SHP77 (cell line): Measurements from ENCODE around the gene CYFIP2.

Source experiments
- DNase-seq, 2 experiments: peaks; one replicate each; lab custom pipeline; 2025; lab: John Stamatoyannopoulos, UW

CYFIP2 gene

GRCh38 chr5:157358871-157359270 lies 92.9 kb downstream of the CYFIP2 start:
- no peak for DNase-seq

- DNase-seq: no peak
These were observed 93.6 kb downstream of the CYFIP2 start for GRCh38 chr5:157359356-157360055.

DNA sequence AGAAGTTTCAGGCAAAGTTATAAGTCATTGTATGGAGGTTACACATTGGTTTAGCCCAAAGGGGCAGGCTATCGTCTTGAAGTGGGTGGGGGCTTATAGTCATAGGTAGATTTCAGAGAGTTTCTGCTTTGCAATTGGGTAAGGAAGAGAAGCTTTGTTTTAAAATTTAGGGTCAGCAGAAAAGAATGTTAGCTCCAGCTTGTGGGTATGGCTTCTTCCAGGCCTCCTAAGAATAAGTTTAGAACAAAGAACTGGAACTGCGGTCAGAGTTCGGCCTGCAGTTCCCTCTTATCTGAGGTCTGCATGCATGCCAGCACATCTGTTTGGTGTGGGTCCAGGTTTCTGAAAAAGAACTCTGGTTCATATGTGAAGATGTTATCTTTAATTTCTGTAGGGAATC lies 96.1 kb downstream of the CYFIP2 start:
- no peak for DNase-seq

DNA sequence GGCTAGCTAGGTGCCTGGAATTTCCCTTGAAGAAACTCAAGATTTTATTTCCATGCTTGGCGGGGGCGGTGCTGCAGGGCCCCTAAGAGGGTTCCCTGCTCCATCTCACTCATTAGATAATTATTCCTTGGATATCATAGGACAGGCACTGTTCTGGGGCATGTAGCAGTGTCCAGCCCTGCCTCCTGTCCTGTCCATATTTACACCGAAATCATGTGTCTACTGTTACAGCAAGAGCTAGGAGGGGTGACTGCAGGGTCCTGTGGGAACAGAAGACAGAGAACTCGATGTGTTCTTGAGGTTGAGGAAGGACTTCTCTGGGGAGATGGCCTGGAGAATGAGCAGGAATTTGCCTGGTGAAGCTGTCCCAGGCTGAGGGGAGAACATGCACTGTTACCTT lies 96.6 kb downstream of the CYFIP2 start:
- DNase-seq: no peak

DNA sequence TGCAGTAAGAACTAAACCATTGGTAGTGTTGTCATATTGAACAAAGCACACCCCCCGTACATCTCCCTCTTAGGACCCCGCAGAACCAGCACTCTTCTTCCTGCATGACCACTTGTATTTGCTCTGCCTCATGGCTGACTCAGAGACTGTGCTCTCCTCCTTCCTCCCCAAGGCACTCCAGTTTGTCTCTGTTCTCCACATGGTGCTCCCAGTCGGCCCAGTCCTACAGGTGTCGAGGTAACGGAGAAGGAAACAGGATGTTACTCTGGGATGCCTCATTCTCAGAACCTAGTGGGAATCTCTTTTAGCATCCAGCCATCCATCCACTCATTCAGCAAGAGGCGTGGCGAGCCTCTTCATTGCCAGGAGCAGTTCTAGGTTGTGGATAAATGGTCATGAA lies 97.1 kb downstream of the CYFIP2 start:
- DNase-seq: no peak

DNA sequence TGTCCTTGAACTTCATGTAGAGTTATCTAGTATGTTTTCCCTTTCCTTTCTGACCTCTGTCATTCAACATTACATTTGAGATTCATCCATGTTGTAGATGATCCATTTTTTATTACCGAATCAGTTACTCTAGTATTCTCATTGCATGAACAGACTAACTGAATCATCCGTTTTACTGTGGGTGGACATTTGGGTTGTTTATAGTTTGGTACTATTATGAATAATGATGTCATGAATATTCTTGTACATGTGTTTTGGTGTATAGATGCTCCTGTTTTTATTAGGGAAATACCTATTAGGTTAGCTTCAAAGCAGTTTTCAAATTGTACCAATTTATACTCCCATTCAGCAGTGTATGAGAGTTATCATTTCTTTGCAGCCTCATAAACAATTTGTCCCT lies 99.8 kb downstream of the CYFIP2 start:
- DNase-seq: no peak

DNA sequence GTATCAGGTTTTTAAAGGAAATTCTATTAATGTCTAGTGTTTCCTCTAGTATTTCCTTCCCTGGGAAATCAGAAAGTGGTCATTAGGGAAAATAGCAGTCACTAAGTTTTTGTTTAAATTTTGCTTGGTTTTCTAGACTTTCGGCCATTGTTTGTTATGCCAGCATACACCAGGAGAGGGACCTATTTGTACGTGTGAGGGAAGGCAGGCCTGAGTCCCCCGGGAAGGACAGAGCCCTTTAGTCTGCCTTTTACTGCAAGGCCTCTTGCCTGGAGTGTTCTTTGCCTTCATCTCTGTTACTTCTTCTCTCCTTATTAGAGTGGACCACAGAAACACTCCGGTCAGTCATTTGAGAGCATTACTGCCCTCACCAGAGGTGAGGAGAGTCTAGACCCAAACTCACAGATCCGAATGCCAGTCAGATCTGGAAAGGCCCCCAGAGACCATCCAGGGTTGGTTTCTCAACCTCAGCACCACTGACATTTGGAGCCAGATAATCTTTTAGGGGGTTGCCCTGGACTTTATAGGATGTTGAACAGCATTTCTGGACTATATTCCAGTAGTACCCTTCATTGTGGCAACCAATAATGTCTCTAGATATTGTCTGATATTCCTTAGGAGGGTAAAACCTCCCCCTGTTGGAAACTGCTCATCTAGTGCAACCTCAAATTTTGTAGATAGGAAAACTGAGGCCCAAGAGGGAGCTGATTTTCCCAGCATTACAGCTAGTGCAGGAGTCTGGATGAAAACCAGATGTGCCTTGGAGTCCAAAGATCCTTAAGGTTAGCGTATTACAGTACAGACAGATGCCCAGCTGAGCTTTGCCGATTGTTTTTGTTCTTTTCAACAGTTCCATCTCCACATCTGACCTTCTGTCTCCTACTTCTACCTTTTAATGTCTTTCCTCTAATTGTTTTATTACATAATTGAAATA lies 101.1 kb downstream of the CYFIP2 start:
- DNase-seq: no peak

- no peak for DNase-seq
These were observed 103.6 kb downstream of the CYFIP2 start for GRCh38 chr5:157369507-157369906.

DNA sequence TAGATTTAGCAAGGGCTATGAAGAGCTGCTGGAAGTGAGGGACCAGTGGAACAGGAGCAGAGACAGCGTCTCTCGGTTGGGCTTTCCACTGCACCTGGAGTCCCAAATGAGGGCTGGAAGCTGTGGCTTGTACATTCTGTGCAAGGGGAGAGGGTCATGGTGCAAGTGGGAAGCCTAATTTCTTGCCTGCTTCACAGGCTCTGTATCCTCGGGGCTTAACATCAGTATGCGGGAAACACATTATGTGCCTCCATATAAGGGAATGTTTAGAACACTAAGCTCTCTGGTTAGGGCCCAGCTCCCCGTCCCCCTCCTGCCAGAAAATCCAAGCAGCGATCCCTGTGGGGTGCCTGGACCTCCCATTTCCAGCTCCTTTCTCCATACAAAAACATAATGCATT lies 105.0 kb downstream of the CYFIP2 start:
- DNase-seq: no peak

DNA sequence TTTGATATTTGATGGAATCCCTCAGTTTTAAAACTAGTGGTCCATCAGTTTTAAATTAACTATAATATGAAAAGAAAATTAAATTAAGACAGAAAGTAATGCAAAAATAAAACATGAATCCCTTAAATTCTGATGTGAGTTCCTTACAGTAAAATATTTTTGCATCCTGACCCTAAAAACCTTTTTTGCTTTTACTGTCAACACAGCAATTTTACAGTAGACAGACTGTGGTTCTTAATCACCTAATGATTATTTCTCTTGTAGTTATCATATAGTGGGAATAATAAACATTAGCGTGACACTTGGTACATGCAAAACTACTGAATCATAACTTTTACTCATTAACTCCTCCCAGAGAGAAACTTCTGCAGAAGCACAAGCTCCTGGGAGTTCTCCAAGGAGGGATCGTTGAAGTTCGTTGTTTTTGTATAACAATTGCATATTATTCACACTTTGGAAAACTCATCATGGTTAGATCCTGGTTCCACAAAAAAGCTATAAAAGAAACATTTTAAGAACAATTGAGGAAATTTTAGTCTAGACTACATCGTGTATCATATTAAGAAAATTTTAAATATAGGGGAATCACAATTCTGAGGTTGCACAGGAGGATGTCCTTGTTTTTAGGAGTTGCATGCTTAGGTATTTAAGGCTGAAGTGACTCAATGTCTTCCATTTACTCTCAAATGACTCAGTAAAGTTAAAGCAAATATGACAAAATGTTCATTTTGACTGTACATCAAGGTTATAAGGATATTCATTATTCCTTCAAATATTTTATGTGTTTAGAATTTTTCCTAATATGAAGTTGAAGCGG lies 105.9 kb downstream of the CYFIP2 start:
- DNase-seq: no peak

DNA sequence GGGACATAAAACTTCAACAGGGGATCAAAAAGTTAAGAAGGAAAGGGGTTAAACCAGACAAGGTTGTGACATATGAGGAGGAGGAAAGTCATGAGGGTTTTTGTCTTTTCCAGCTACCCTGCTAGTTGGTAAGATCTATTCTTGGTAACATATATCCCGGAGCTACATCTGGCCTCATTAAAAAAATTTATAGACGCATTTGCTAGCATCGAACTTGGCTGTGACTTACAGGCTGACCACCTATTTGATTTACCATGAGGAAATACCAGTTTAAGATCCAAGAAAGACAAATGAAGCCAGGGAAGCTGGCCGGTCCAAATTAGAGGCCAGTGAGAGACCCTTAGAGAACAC lies 106.5 kb downstream of the CYFIP2 start:
- no peak for DNase-seq

GRCh38 chr5:157378509-157378908 lies 112.6 kb downstream of the CYFIP2 start:
- DNase-seq: no peak

DNA sequence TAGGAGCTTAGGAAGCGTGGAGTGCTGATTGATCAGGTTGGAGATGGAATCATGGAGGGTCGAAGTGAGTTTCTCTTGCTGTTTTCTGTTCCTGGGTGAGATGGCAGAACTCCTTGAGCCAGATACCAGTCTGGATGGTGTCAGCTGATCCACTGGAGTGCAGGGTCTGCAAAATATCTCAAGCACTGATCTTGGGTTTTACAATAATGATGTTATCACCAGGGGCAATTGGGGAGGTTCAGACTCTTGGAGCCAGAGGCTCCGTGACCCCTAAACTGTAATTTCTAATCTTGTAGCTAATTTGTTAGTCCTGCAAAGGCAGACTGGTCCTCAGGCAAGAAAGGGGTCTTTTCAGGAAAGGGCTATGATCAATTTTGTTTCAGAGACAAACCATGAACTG lies 114.1 kb downstream of the CYFIP2 start:
- DNase-seq: no peak

GRCh38 chr5:157381746-157382145 lies 115.8 kb downstream of the CYFIP2 start:
- no peak for DNase-seq

GRCh38 chr5:157382996-157383800 lies 117.3 kb downstream of the CYFIP2 start:
- DNase-seq: no peak

DNA sequence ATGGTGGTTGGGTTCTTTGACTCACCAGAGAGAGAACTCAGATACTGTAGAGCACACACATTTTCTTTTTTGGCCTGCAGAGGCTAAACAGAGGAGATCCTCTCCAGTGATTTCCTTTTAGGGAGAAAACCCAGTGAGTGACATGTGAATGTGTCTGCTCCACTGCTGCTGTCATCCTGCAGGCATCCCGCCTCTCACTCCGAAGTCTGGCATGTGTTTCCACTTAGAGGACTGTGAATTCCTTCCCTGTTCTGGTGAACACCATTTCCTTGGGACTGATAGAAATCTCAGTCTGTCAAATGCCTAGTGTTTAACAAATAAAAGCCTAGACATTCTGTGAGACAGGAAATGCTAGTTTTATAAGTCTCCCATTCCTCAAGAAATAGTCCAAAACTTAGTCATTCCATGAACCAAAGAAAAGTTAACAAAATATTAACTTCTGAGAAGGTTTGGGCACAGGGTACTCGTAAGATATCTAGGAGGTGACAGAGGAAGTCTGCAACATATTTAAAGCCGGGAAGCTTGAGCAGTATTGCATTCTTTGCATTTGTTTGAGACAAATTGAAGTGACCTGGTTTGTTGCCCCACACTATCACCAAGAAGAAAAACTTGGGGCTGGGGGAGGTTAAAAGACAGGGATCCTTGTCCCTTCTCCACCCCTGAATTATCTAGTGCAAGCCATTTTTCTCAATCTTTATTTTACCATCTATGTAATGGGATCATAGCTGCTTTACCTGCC lies 119.2 kb downstream of the CYFIP2 start:
- no peak for DNase-seq

GRCh38 chr5:157387041-157387563 lies 121.2 kb downstream of the CYFIP2 start:
- DNase-seq: no peak

DNA sequence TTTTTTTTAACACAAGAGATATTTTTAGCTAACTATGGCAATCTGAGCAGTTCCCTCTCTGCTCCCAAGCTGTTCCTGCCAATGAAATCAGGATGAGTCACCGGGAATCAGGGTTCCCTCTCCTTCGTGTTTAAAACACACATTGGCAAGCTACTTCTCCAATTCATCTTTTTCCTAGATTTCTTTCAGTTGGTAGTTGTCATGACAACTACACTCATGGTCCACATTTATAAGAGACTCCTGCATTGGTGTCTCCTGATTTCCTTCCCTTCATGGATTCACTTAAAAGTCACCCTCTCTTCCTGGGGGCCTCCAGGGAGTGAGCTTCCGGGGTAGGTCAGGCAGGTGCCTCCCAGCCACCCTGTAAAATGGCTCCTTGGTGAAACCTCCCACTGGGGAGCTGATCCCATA lies 121.8 kb downstream of the CYFIP2 start:
- DNase-seq: no peak

GRCh38 chr5:157388111-157388710 lies 122.3 kb downstream of the CYFIP2 start:
- no peak for DNase-seq

GRCh38 chr5:157389103-157389502 lies 123.2 kb downstream of the CYFIP2 start:
- DNase-seq: no peak
